WERI-Rb-1 (cell line): Measurements from ENCODE around the gene METAP2.

Source experiments
- DNase-seq: peaks from one replicate; pipeline ENCODE4 v3.0.0-alpha.2; 2020
- H3K27ac ChIP-seq: fragments of 250-450 bp; sonication (Bioruptor Pico); 2 replicates; pipeline ENCODE4 v1.5.1; 2020; ENCODE audit warnings: mild to moderate bottlenecking, moderate library complexity
- H3K27me3 ChIP-seq: fragments of 250-450 bp; sonication (Bioruptor Pico); 2 replicates; pipeline ENCODE4 v1.5.1; 2021; ENCODE audit warnings: mild to moderate bottlenecking, low read depth, moderate library complexity; ENCODE audit not compliant: insufficient read depth, severe bottlenecking
- H3K36me3 ChIP-seq: fragments of 250-450 bp; sonication (Bioruptor Pico); 2 replicates; pipeline ENCODE4 v1.5.1; 2020; ENCODE audit warnings: mild to moderate bottlenecking, moderate library complexity
- H3K4me3 ChIP-seq: 2 replicates; pipeline ENCODE4 v1.5.1; 2011; ENCODE audit warnings: low read depth, mild to moderate bottlenecking, control low read depth, low read length
- H3K9me3 ChIP-seq: fragments of 250-450 bp; sonication (Bioruptor Pico); 2 replicates; pipeline ENCODE4 v1.5.1; 2021; ENCODE audit warnings: mild to moderate bottlenecking, moderate library complexity; ENCODE audit not compliant: severe bottlenecking
- CTCF ChIP-seq: IDR thresholded peaks from 2 replicates; pipeline ENCODE4 v1.5.1; 2011; ENCODE audit warnings: low read depth, mild to moderate bottlenecking, control low read depth, inconsistent platforms, low read length

The METAP2 gene

DNA sequence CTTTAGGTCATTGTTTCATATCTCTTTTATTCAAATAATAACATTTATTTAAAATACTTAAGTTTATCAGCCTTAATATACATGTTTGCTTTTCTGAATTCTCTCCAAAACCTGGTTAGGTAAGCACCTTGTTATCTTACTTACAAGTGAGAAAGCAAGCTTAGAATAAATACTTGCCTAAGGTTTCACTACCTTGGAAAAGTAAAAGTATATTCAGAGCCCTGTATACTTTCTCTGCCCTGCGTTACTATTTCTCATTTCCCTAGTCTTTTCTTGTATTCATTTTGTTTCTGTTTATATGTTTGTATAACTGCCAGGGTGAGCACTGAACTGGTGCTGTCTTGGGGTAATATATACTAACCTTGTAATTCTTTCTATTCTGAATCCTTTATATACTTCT is 21.5 kb downstream of the METAP2 start:
- DNase-seq, result no peak
- H3K4me3 ChIP-seq, result no peak overlapping the region
- peaks cover 86% of the 10 kb centered on the region for H3K36me3 ChIP-seq
- no peaks in the 10 kb centered on the region for H3K9me3 ChIP-seq
- no peaks in the 10 kb centered on the region for H3K27me3 ChIP-seq
- no peak for TF ChIP-seq CTCF
- no peak overlapping the region for H3K27ac ChIP-seq

DNA sequence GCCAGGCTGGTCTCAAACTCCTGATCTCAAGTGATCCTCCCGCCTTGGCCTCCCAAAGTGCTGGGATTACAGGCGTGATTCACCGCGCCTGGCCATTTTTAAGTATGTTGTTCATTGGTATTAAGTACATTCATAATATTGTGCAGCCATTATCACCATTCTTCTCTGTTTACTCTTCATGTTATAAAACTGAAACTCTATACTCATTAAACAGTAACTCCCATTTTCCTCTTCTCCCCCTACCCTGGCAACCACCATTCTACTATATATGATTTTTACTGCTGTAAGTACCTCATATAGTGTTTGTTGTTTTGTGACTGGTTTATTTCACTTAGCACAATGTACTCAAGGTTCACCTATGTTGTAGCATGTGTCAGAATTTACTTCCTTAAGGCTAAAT is 23.1 kb downstream of the METAP2 start:
- no peak for DNase-seq
- TF ChIP-seq CTCF, result no peak
- Histone ChIP-seq H3K27ac (no peak overlapping the region), H3K9me3 (no peaks in the 10 kb centered on the region), H3K4me3 (no peak overlapping the region), H3K36me3 (peaks cover 74% of the 10 kb centered on the region), H3K27me3 (no peaks in the 10 kb centered on the region)

DNA sequence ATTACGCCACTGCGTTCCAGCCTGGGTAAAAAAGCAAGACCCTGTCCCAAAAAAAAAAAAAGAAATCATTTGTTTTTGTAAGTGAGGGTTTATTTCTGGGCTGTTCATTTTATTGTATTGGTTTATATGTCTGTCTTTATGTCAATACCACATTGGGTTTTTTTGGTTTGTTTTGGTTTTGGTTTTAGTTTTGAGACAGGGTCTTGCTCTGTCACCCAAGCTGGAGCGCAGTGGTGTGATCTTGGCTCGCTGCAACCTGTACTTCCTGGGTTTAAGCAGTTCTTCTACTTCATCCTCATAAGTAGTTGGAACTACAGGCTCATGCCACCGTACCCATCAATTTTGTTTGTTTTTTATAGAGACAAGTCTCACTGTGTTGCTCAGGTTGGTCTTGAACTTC is 25.0 kb downstream of the METAP2 start:
- H3K36me3 ChIP-seq, result peaks cover 72% of the 10 kb centered on the region
- no peak for TF ChIP-seq CTCF

DNA sequence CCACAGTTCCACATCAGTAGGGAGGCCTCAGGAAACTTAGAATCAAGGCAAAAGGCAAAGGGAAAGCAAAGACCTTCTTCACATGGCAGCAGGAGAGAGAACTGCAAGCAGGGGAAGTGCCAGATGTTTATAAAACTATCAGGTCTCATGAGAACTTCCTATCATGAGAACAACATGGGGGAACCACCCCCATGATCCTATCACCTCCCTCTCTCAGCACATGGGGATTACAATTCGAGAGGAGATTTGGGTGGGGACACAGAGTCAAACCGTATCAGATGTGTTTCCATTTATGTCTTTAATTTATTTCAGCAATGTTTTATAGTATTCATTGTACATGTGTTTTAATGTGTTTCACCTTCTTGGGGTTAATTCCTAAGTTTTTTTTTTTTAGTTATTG is 25.8 kb downstream of the METAP2 start:
- Histone ChIP-seq H3K36me3 (peaks cover 72% of the 10 kb centered on the region), H3K9me3 (no peaks in the 10 kb centered on the region), H3K27me3 (no peaks in the 10 kb centered on the region), H3K27ac (no peak overlapping the region), H3K4me3 (no peak overlapping the region)
- no peak for TF ChIP-seq CTCF
- no peak for DNase-seq

More for the DNA sequence above, 25.0 kb downstream of the METAP2 start:
- no peak overlapping the region for H3K27ac ChIP-seq
- H3K4me3 ChIP-seq, result no peak overlapping the region
- DNase-seq, result no peak
- H3K27me3 ChIP-seq, result no peaks in the 10 kb centered on the region
- H3K9me3 ChIP-seq, result no peaks in the 10 kb centered on the region

GRCh38 chr12:95504140-95504539 is 30.2 kb downstream of the METAP2 start:
- Histone ChIP-seq H3K9me3 (no peaks in the 10 kb centered on the region), H3K36me3 (peaks cover 74% of the 10 kb centered on the region), H3K27ac (no peak overlapping the region), H3K27me3 (no peaks in the 10 kb centered on the region), H3K4me3 (no peak overlapping the region)
- no peak for DNase-seq
- TF ChIP-seq CTCF, result no peak

GRCh38 chr12:95505039-95505438 is 31.1 kb downstream of the METAP2 start:
- Histone ChIP-seq H3K27me3 (no peaks in the 10 kb centered on the region), H3K36me3 (peaks cover 75% of the 10 kb centered on the region), H3K9me3 (no peaks in the 10 kb centered on the region), H3K27ac (no peak overlapping the region), H3K4me3 (no peak overlapping the region)
- no peak for DNase-seq
- TF ChIP-seq CTCF, result no peak
